ENCODE results near the gene GTF2IRD1.
"Not testable (repeated sequence)": the region's sequence is repeated elsewhere in the genome, so short reads cannot be mapped to it uniquely, and the experiment has no call there.

The GTF2IRD1 gene

GRCh38 chr7:74453322-74454011 is at the start of gene GTF2IRD1:
Gene GTF2IRD1, plus strand, starts transcription at chr7:74453906. Its CDS starts 54,175 bp downstream, at chr7:74508081.
- H3K9me3 ChIP-seq (ENCODE audit: control insufficient read depth in 1 of 2, low read length in 2 of 2) = no peaks in the 10 kb centered on the region
- no peaks in the 10 kb centered on the region for H3K27me3 ChIP-seq (ENCODE audit: low read depth, low read length)
- peak within 1 kb of the TSS; percentile 34 to 73 for H3K4me3 ChIP-seq (ENCODE audit: low read depth in 1 of 2, low read length in 2 of 2)
- H3K4me1 ChIP-seq (ENCODE audit: control insufficient read depth in 1 of 2, insufficient read depth in 2 of 2, low read length in 2 of 2) = peaks cover 0 to 11% of the 10 kb centered on the region in 2 donors
- peak within 1 kb of the TSS; percentile 60 for H3K27ac ChIP-seq (ENCODE audit: low read length)
- no peaks in the 10 kb centered on the region for H3K36me3 ChIP-seq (ENCODE audit: control insufficient read depth in 1 of 2, insufficient read depth in 2 of 2, low read length in 2 of 2)

GRCh38 chr7:74404388-74404700 is 49.4 kb upstream of the GTF2IRD1 start:
- Histone ChIP-seq H3K27me3 (ENCODE audit: low read depth, low read length) (no peaks in the 10 kb centered on the region), H3K4me1 (ENCODE audit: control insufficient read depth in 1 of 2, insufficient read depth in 2 of 2, low read length in 2 of 2) (no peaks in the 10 kb centered on the region), H3K9me3 (ENCODE audit: control insufficient read depth in 1 of 2, low read length in 2 of 2) (no peaks in the 10 kb centered on the region), H3K27ac (ENCODE audit: low read length) (no peak overlapping the region), H3K36me3 (ENCODE audit: control insufficient read depth in 1 of 2, insufficient read depth in 2 of 2, low read length in 2 of 2) (peaks cover 8 to 27% of the 10 kb centered on the region in 2 donors), H3K4me3 (ENCODE audit: low read depth in 1 of 2, low read length in 2 of 2) (no peak overlapping the region)

GRCh38 chr7:74404741-74405140 is 49.0 kb upstream of the GTF2IRD1 start:
- H3K36me3 ChIP-seq (ENCODE audit: control insufficient read depth in 1 of 2, insufficient read depth in 2 of 2, low read length in 2 of 2) = peaks cover 8 to 27% of the 10 kb centered on the region in 2 donors
- H3K27ac ChIP-seq (ENCODE audit: low read length) = no peak overlapping the region
- H3K4me1 ChIP-seq (ENCODE audit: control insufficient read depth in 1 of 2, insufficient read depth in 2 of 2, low read length in 2 of 2) = no peaks in the 10 kb centered on the region
- H3K27me3 ChIP-seq (ENCODE audit: low read depth, low read length) = no peaks in the 10 kb centered on the region
- no peak overlapping the region for H3K4me3 ChIP-seq (ENCODE audit: low read depth in 1 of 2, low read length in 2 of 2)
- no peaks in the 10 kb centered on the region for H3K9me3 ChIP-seq (ENCODE audit: control insufficient read depth in 1 of 2, low read length in 2 of 2)

GRCh38 chr7:74405191-74405898 is 48.4 kb upstream of the GTF2IRD1 start:
- no peaks in the 10 kb centered on the region for H3K27me3 ChIP-seq (ENCODE audit: low read depth, low read length)
- H3K4me3 ChIP-seq (ENCODE audit: low read depth in 1 of 2, low read length in 2 of 2) = no peak overlapping the region
- no peaks in the 10 kb centered on the region for H3K4me1 ChIP-seq (ENCODE audit: control insufficient read depth in 1 of 2, insufficient read depth in 2 of 2, low read length in 2 of 2)
- H3K36me3 ChIP-seq (ENCODE audit: control insufficient read depth in 1 of 2, insufficient read depth in 2 of 2, low read length in 2 of 2) = peaks cover 8 to 23% of the 10 kb centered on the region in 2 donors
- H3K27ac ChIP-seq (ENCODE audit: low read length) = no peak overlapping the region
- no peaks in the 10 kb centered on the region for H3K9me3 ChIP-seq (ENCODE audit: control insufficient read depth in 1 of 2, low read length in 2 of 2)

- Histone ChIP-seq H3K36me3 (ENCODE audit: control insufficient read depth in 1 of 2, insufficient read depth in 2 of 2, low read length in 2 of 2) (peaks cover 8 to 18% of the 10 kb centered on the region in 2 donors), H3K4me3 (ENCODE audit: low read depth in 1 of 2, low read length in 2 of 2) (no peak overlapping the region), H3K27me3 (ENCODE audit: low read depth, low read length) (no peaks in the 10 kb centered on the region), H3K27ac (ENCODE audit: low read length) (no peak overlapping the region), H3K4me1 (ENCODE audit: control insufficient read depth in 1 of 2, insufficient read depth in 2 of 2, low read length in 2 of 2) (no peaks in the 10 kb centered on the region), H3K9me3 (ENCODE audit: control insufficient read depth in 1 of 2, low read length in 2 of 2) (no peaks in the 10 kb centered on the region)
These were observed 47.7 kb upstream of the GTF2IRD1 start for GRCh38 chr7:74405899-74406512.

GRCh38 chr7:74407958-74408357 is 45.7 kb upstream of the GTF2IRD1 start:
- no peak overlapping the region for H3K27ac ChIP-seq (ENCODE audit: low read length)
- peaks cover 8 to 18% of the 10 kb centered on the region in 2 donors for H3K36me3 ChIP-seq (ENCODE audit: control insufficient read depth in 1 of 2, insufficient read depth in 2 of 2, low read length in 2 of 2)
- no peaks in the 10 kb centered on the region for H3K9me3 ChIP-seq (ENCODE audit: control insufficient read depth in 1 of 2, low read length in 2 of 2)
- H3K27me3 ChIP-seq (ENCODE audit: low read depth, low read length) = no peaks in the 10 kb centered on the region
- no peaks in the 10 kb centered on the region for H3K4me1 ChIP-seq (ENCODE audit: control insufficient read depth in 1 of 2, insufficient read depth in 2 of 2, low read length in 2 of 2)
- H3K4me3 ChIP-seq (ENCODE audit: low read depth in 1 of 2, low read length in 2 of 2) = no peak overlapping the region

GRCh38 chr7:74409571-74409970 is 44.1 kb upstream of the GTF2IRD1 start:
- Histone ChIP-seq H3K4me3 (ENCODE audit: low read depth in 1 of 2, low read length in 2 of 2) (no peak overlapping the region), H3K4me1 (ENCODE audit: control insufficient read depth in 1 of 2, insufficient read depth in 2 of 2, low read length in 2 of 2) (no peaks in the 10 kb centered on the region)

GRCh38 chr7:74410772-74411171 is 42.9 kb upstream of the GTF2IRD1 start:
- Histone ChIP-seq H3K4me1 (ENCODE audit: control insufficient read depth in 1 of 2, insufficient read depth in 2 of 2, low read length in 2 of 2) (no peaks in the 10 kb centered on the region), H3K9me3 (ENCODE audit: control insufficient read depth in 1 of 2, low read length in 2 of 2) (no peaks in the 10 kb centered on the region), H3K27me3 (ENCODE audit: low read depth, low read length) (no peaks in the 10 kb centered on the region), H3K4me3 (ENCODE audit: low read depth in 1 of 2, low read length in 2 of 2) (no peak overlapping the region), H3K36me3 (ENCODE audit: control insufficient read depth in 1 of 2, insufficient read depth in 2 of 2, low read length in 2 of 2) (no peaks in the 10 kb centered on the region), H3K27ac (ENCODE audit: low read length) (no peak overlapping the region)

More at GRCh38 chr7:74409571-74409970, 44.1 kb upstream of the GTF2IRD1 start:
- H3K36me3 ChIP-seq (ENCODE audit: control insufficient read depth in 1 of 2, insufficient read depth in 2 of 2, low read length in 2 of 2) = peaks cover 2 to 6% of the 10 kb centered on the region in 2 donors
- no peaks in the 10 kb centered on the region for H3K27me3 ChIP-seq (ENCODE audit: low read depth, low read length)
- no peak overlapping the region for H3K27ac ChIP-seq (ENCODE audit: low read length)
- H3K9me3 ChIP-seq (ENCODE audit: control insufficient read depth in 1 of 2, low read length in 2 of 2) = no peaks in the 10 kb centered on the region

GRCh38 chr7:74411571-74411970 is 42.1 kb upstream of the GTF2IRD1 start:
- not testable (repeated sequence) for H3K4me3 ChIP-seq (ENCODE audit: low read depth in 1 of 2, low read length in 2 of 2); H3K4me1 ChIP-seq (ENCODE audit: control insufficient read depth in 1 of 2, insufficient read depth in 2 of 2, low read length in 2 of 2); H3K27me3 ChIP-seq (ENCODE audit: low read depth, low read length); H3K9me3 ChIP-seq (ENCODE audit: control insufficient read depth in 1 of 2, low read length in 2 of 2); H3K36me3 ChIP-seq (ENCODE audit: control insufficient read depth in 1 of 2, insufficient read depth in 2 of 2, low read length in 2 of 2); H3K27ac ChIP-seq (ENCODE audit: low read length)

GRCh38 chr7:74412056-74412455 is 41.6 kb upstream of the GTF2IRD1 start:
- Histone ChIP-seq H3K27ac (ENCODE audit: low read length) (no peak overlapping the region), H3K9me3 (ENCODE audit: control insufficient read depth in 1 of 2, low read length in 2 of 2) (no peaks in the 10 kb centered on the region), H3K36me3 (ENCODE audit: control insufficient read depth in 1 of 2, insufficient read depth in 2 of 2, low read length in 2 of 2) (no peaks in the 10 kb centered on the region), H3K4me3 (ENCODE audit: low read depth in 1 of 2, low read length in 2 of 2) (no peak overlapping the region), H3K27me3 (ENCODE audit: low read depth, low read length) (no peaks in the 10 kb centered on the region), H3K4me1 (ENCODE audit: control insufficient read depth in 1 of 2, insufficient read depth in 2 of 2, low read length in 2 of 2) (no peaks in the 10 kb centered on the region)

GRCh38 chr7:74412603-74413002 is 41.1 kb upstream of the GTF2IRD1 start:
- H3K9me3 ChIP-seq (ENCODE audit: control insufficient read depth in 1 of 2, low read length in 2 of 2) = no peaks in the 10 kb centered on the region
- H3K4me1 ChIP-seq (ENCODE audit: control insufficient read depth in 1 of 2, insufficient read depth in 2 of 2, low read length in 2 of 2) = peaks cover 0 to 2% of the 10 kb centered on the region in 2 donors
- no peak overlapping the region for H3K27ac ChIP-seq (ENCODE audit: low read length)
- H3K27me3 ChIP-seq (ENCODE audit: low read depth, low read length) = no peaks in the 10 kb centered on the region
- no peak overlapping the region for H3K4me3 ChIP-seq (ENCODE audit: low read depth in 1 of 2, low read length in 2 of 2)
- H3K36me3 ChIP-seq (ENCODE audit: control insufficient read depth in 1 of 2, insufficient read depth in 2 of 2, low read length in 2 of 2) = no peaks in the 10 kb centered on the region

Measured in muscle layer of duodenum (tissue), 2 donors.